ENCODE results near the gene FNDC1.

The FNDC1 gene

DNA sequence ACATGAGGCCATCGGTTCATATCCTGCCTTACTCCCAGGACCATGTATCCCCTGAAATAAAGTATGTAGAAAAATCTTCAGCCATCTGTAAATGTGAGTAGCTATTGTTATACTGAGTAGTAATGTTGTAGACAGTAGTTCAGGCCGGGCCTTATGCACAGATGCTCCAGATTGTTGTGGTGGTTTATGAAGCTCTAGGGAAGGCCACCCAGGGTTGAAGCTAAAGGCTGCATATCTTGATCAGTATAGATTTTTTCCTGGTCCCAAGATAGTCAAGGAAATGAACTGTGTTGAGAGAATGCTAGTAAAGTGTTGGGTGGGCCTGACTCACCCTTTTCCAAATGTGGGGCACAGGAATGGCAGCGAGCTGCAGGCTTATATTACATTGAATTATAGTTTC lies 81.4 kb downstream of the FNDC1 start:
- Mint-ChIP-seq H3K9me3 (peaks cover 22% of the 10 kb centered on the region), H3K4me3 (no peak overlapping the region), H3K36me3 (ENCODE audit: low read depth) (no peaks in the 10 kb centered on the region), H3K27ac (no peak overlapping the region), H3K27me3 (ENCODE audit: low read depth, poor library complexity) (peaks cover 16% of the 10 kb centered on the region), H3K4me1 (no peaks in the 10 kb centered on the region)
- DNase-seq, result no peak
- TF ChIP-seq, protein P1, sequence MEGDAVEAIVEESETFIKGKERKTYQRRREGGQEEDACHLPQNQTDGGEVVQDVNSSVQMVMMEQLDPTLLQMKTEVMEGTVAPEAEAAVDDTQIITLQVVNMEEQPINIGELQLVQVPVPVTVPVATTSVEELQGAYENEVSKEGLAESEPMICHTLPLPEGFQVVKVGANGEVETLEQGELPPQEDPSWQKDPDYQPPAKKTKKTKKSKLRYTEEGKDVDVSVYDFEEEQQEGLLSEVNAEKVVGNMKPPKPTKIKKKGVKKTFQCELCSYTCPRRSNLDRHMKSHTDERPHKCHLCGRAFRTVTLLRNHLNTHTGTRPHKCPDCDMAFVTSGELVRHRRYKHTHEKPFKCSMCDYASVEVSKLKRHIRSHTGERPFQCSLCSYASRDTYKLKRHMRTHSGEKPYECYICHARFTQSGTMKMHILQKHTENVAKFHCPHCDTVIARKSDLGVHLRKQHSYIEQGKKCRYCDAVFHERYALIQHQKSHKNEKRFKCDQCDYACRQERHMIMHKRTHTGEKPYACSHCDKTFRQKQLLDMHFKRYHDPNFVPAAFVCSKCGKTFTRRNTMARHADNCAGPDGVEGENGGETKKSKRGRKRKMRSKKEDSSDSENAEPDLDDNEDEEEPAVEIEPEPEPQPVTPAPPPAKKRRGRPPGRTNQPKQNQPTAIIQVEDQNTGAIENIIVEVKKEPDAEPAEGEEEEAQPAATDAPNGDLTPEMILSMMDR (IDR thresholded peaks at IDR 0.05), result no peak

DNA sequence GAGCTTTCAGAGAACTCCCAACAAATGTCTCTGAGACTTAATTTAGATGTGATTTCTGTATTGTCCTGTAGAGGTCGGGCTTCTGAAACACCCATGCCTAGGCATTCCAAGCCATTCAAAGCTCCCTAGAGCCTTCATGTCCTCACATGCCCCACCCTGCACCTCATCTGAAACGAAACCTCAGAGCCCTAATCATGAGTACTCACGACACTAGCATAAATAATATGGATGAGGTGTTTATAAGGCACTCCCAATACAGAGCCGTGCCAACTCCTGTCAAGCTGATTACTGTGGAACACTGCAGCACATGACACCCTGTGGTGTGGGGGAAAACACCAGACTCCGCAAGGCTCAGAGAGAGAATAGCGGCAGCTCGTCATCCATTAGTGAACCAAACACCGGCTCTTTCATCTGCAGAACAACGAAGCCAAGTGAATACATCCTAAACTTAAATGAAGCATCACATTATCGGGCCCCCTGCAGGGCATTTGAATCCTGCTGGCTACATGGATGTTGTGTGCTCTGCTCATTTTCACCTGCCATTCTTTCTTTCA lies 83.8 kb downstream of the FNDC1 start:
- no peak for DNase-seq
- Mint-ChIP-seq H3K27ac (no peak overlapping the region), H3K9me3 (peaks cover 34% of the 10 kb centered on the region), H3K4me3 (no peak overlapping the region), H3K36me3 (ENCODE audit: low read depth) (no peaks in the 10 kb centered on the region), H3K27me3 (ENCODE audit: low read depth, poor library complexity) (peaks cover 17% of the 10 kb centered on the region), H3K4me1 (no peaks in the 10 kb centered on the region)
- TF ChIP-seq, protein P1 (IDR thresholded peaks at IDR 0.05), result peak; percentile 42

DNA sequence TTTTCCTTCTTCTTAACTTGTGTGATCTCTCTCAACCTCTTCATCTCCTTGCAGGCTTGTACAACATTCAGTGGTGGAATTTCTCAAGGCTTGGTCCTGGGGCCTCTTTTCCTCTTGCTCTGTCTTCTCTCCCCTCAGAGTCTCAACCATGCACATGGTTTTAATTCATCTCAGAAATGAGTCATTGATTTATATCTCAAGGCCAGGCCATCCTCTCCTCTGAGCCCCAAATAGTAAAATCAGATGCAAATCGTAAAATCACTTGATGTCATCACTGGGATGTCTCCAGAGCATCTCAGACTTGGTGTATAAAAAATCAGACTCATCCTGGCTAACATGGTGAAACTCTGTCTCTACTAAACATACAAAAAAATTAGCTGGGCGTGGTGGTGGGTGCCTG lies 85.0 kb downstream of the FNDC1 start:
- no peak for DNase-seq
- no peak overlapping the region for H3K4me3 Mint-ChIP-seq
- H3K27ac Mint-ChIP-seq, result no peak overlapping the region
- H3K4me1 Mint-ChIP-seq, result no peaks in the 10 kb centered on the region
- TF ChIP-seq, protein P1 (IDR thresholded peaks at IDR 0.05), result no peak
- H3K9me3 Mint-ChIP-seq, result peaks cover 36% of the 10 kb centered on the region
- H3K27me3 Mint-ChIP-seq (ENCODE audit: low read depth, poor library complexity), result peaks cover 21% of the 10 kb centered on the region
- H3K36me3 Mint-ChIP-seq (ENCODE audit: low read depth), result no peaks in the 10 kb centered on the region

DNA sequence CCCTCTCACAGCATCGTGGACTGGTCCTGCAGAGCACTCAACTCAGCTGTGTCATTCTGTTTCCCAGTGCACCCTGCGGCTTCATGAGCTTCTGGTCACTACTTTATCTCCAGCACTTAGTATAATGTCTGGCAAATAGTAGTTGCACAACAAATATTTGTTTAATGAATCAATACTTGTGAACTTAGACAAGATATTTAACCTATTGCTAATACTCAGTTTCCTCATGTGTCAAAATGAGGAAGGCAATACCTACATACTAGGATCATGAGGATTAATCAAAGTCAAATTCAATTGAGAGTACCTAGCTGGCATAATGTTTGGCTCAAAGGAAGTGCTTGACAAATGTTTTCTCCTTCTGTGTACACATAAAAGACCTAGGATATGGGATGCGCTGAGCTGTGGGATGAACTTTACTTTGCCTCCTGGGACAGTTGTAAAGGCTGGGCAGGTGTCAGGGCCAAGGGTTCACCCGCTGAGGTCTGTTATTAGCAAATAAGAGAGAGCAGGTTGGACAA lies 86.3 kb downstream of the FNDC1 start:
- TF ChIP-seq, protein P1 (IDR thresholded peaks at IDR 0.05), result no peak
- H3K27me3 Mint-ChIP-seq (ENCODE audit: low read depth, poor library complexity), result peaks cover 21% of the 10 kb centered on the region
- no peak for DNase-seq
- H3K36me3 Mint-ChIP-seq (ENCODE audit: low read depth), result no peaks in the 10 kb centered on the region
- no peak overlapping the region for H3K27ac Mint-ChIP-seq
- no peak overlapping the region for H3K4me3 Mint-ChIP-seq
- H3K9me3 Mint-ChIP-seq, result peaks cover 38% of the 10 kb centered on the region
- H3K4me1 Mint-ChIP-seq, result no peaks in the 10 kb centered on the region

DNA sequence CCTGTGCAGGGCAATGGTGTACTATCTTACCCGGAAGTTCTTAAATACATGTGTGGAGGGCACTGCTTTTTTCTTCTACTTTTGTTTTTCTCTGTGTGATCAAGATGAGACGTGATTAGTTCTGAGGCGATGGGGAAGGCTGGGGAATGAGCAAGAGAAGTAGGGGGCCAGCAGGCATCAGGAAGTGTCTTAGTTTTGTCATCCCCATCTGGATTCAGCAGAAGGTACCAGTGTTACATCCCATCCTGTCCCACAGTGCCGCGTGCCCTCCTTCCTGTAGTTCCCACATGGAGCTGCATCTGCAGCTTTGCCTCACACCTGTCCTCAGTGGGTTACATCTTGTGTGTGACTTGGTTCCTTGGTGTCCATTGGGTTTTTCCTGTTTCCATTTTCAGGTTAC lies 86.9 kb downstream of the FNDC1 start:
- no peaks in the 10 kb centered on the region for H3K36me3 Mint-ChIP-seq (ENCODE audit: low read depth)
- no peak overlapping the region for H3K4me3 Mint-ChIP-seq
- peaks cover 36% of the 10 kb centered on the region for H3K9me3 Mint-ChIP-seq
- TF ChIP-seq, protein P1 (IDR thresholded peaks at IDR 0.05), result no peak
- H3K27me3 Mint-ChIP-seq (ENCODE audit: low read depth, poor library complexity), result peaks cover 17% of the 10 kb centered on the region
- H3K4me1 Mint-ChIP-seq, result no peaks in the 10 kb centered on the region
- H3K27ac Mint-ChIP-seq, result no peak overlapping the region
- no peak for DNase-seq

DNA sequence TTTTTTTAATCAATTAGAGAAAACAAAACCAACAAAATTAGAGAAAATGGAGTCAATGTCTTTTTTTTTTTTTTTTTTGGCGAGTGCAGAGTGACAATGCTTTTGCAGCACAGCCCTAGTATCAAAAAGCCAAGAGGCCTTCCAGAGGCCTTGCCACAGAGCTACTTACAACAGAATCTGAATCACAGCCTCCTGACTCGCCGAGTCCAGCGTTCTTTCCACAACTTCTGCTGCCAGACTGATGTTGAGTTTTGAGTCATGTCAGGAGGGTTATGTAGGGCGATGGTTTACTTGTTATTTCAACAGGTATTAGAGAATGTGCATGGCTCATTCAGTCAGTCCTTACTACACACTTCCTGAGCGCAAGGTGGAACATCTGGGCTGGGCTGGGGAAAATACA lies 88.6 kb downstream of the FNDC1 start:
- Mint-ChIP-seq H3K27ac (no peak overlapping the region), H3K36me3 (ENCODE audit: low read depth) (no peaks in the 10 kb centered on the region), H3K27me3 (ENCODE audit: low read depth, poor library complexity) (peaks cover 8% of the 10 kb centered on the region), H3K4me1 (no peaks in the 10 kb centered on the region), H3K9me3 (peaks cover 35% of the 10 kb centered on the region), H3K4me3 (no peak overlapping the region)
- DNase-seq, result no peak
- TF ChIP-seq, protein P1 (IDR thresholded peaks at IDR 0.05), result no peak
